DOHH2 (cell line): ENCODE measurements around the gene OOSP4A.

ENCODE experiments used
- EZH2phosphoT487 ChIP-seq: fragments of 200-600 bp; sonication (generic); IDR thresholded peaks from 2 replicates; pipeline ENCODE4 v1.6.1; 2017; ENCODE audit warnings: borderline replicate concordance, mild to moderate bottlenecking, antibody characterized with exemption, low read length, moderate library complexity, mixed read lengths
- TF ChIP-seq, protein P1 (sequence below): fragments of 200-600 bp; sonication (generic); IDR thresholded peaks from one replicate; pipeline ENCODE4 v1.5.1; 2014; ENCODE audit warnings: antibody characterized with exemption, mild to moderate bottlenecking, low read depth, low read length; ENCODE audit not compliant: poor library complexity, severe bottlenecking

DNA sequence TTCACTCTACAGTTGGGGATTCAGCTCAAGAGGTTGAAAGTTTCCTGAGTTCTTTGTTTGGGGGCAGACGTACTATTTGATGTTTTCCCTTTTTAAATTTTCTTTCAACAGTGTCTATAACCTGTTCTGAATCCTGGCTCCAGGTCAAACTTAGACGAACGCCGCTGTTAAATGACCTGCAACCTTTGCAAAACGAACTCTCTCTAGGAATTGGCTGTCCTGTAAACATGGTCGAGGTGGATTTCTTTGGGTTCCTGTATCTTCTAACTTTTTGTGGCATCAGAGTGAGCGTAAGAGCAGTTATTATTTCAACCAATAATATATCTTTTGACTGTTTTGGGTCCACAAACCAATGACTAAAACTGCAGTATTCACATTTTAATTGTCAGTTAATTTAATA lies 1.6 kb downstream of the OOSP4A start:
- TF ChIP-seq, protein P1, sequence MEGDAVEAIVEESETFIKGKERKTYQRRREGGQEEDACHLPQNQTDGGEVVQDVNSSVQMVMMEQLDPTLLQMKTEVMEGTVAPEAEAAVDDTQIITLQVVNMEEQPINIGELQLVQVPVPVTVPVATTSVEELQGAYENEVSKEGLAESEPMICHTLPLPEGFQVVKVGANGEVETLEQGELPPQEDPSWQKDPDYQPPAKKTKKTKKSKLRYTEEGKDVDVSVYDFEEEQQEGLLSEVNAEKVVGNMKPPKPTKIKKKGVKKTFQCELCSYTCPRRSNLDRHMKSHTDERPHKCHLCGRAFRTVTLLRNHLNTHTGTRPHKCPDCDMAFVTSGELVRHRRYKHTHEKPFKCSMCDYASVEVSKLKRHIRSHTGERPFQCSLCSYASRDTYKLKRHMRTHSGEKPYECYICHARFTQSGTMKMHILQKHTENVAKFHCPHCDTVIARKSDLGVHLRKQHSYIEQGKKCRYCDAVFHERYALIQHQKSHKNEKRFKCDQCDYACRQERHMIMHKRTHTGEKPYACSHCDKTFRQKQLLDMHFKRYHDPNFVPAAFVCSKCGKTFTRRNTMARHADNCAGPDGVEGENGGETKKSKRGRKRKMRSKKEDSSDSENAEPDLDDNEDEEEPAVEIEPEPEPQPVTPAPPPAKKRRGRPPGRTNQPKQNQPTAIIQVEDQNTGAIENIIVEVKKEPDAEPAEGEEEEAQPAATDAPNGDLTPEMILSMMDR: no peak
- TF ChIP-seq EZH2phosphoT487: no peak
